Mammary epithelial cell (primary cell): Measurements from ENCODE around the gene NTN4.

Source experiments
- CTCF ChIP-seq, 2 donors: IDR thresholded peaks in 1 of 2; conservative IDR thresholded peaks in 1 of 2; 2 replicates each; pipeline ENCODE4 v1.5.1; 2011 to 2012; ENCODE audit warnings: inconsistent platforms in 2 of 2, low read length in 2 of 2, mild to moderate bottlenecking in 2 of 2, control low read depth in 1 of 2, low read depth in 1 of 2; ENCODE audit not compliant: insufficient read depth in 1 of 2; ENCODE audit errors: extremely low read depth in 1 of 2
- EZH2 ChIP-seq: IDR thresholded peaks from 2 replicates; pipeline ENCODE4 v1.6.1; 2012; ENCODE audit warnings: low read length, inconsistent platforms, borderline replicate concordance

GRCh38 chr12:95810411-95810810 lies 19.8 kb upstream of the NTN4 start:
- no peak for TF ChIP-seq CTCF (conservative IDR thresholded peaks at IDR 0.05 in 1 of 2, IDR thresholded peaks at IDR 0.05 in 1 of 2; ENCODE audit: extremely low read depth in 1 of 2, insufficient read depth in 1 of 2, low read depth in 1 of 2, low read length in 2 of 2)
- no peak for TF ChIP-seq EZH2
